NCI-H2227 treated with DMSO at 0.1 percent for 48 hours (cell line): Measurements from ENCODE around the gene ASXL2.
"Not testable (repeated sequence)": the region's sequence is repeated elsewhere in the genome, so short reads cannot be mapped to it uniquely, and the experiment has no call there.

ENCODE experiments used
- DNase-seq: peaks from one replicate; lab custom pipeline; 2025; lab: John Stamatoyannopoulos, UW

The ASXL2 gene

DNA sequence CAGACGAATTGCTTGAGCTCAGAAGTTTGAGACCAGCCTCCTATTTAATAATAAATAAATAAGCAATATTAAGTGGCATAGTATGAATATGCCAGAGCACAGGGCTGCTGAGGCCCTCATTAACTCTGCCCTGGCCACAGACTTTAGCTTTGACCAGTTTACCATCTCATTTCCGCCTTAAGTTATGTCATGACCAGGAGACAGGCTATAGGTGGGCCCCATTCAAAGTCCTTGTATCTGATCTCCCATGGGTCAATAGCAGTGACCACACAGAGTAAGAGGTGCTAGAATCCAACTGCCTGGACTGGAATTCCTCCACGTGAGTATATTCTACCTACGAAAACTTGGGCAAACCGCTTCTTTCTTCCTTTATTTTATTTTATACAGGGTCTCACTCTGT lies 13.4 kb upstream of the ASXL2 start:
- no peak for DNase-seq

DNA sequence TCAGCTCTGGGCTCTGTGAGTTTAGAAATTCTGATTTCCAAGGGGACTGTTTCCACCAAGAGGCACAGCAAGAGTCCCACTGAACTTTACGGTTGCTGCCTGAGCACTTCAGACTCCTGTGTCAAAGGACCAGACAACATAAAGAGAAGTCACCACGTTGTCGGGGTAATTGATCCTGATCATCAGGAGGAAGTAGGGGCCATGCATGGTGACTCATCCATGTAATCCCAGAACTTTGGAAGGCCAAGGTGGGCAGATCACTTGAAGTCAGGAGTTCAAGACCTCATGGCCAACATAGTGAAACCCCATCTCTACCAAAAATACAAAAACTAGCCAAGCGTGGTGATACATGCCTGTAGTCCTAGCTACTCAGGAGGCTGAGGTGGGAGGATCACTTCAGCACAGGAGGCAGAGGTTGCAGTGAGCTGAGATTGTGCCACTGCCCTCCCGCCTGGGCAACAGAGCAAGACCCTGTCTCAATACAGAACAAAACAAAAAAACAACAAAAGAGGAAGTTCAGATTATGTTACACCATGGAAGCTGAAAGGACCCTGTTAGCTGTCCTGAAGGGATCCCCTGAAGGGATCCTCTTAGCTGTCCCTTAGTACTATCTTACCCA lies 9.4 kb upstream of the ASXL2 start:
- DNase-seq, result no peak

DNA sequence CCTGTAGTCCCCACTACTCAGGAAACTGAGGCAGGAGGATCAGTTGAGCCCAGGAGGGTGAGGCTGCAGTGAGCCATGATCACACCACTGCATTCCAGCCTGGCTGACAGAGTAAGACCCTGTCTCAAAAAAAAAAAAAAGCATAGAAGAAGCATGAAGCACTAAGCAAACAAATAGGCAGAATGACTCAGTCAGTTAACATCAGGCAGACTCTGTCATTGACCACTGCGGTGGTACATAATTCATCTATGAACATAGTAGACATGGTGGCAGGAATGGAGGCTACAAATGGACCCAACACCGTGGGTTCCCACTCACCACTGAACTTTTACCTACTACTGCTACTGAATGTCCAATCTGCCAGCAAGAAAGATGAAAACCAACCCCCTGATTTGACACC lies 7.6 kb upstream of the ASXL2 start:
- no peak for DNase-seq

DNA sequence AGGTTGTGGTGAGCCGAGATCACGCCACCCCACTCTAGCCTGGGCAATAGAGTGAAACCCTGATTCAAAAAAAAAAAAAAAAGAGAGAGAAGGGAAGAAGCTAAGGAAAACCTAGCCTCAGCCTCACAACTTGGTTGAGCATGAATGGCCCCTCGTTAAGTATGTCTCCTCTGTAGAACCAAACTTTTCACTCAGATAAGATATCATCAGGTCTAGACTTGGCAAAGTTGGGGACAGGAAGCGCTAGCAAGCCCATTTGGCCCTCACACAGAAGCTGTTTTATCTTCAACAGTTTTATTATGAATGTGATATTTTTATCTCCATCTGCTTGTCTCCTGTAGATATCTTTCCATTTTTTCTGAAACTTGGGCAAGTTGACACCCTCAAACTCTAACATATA lies 3.5 kb upstream of the ASXL2 start:
- DNase-seq, result no peak

DNA sequence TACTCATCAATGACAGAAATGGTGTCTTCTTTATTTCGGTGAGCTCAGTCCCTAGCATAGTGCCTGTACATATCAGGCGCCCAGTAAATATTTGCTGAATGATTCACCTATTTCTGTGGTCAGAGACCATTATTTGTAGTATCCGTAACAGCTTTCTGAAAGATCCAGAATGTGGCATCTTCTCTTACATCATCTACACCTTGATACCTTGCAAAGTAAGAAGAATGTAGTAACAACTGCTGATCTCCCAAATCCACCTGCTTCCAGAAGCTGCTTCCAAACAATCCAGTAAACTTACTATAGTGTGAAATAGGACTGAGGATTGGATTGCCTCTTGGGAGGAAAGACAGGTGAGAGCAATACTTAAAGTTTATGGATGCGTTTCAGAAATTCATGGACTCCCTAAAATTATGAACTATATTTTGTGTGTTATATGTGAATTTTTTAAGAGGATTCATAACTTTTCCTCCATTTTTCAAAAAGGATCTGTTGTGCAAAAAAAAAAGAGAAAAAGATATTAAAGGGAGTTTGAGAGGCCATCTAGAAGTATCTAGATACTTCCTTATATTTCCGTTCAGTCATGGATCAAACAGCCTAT lies 945 bp upstream of the ASXL2 start:
- DNase-seq, result no peak

DNA sequence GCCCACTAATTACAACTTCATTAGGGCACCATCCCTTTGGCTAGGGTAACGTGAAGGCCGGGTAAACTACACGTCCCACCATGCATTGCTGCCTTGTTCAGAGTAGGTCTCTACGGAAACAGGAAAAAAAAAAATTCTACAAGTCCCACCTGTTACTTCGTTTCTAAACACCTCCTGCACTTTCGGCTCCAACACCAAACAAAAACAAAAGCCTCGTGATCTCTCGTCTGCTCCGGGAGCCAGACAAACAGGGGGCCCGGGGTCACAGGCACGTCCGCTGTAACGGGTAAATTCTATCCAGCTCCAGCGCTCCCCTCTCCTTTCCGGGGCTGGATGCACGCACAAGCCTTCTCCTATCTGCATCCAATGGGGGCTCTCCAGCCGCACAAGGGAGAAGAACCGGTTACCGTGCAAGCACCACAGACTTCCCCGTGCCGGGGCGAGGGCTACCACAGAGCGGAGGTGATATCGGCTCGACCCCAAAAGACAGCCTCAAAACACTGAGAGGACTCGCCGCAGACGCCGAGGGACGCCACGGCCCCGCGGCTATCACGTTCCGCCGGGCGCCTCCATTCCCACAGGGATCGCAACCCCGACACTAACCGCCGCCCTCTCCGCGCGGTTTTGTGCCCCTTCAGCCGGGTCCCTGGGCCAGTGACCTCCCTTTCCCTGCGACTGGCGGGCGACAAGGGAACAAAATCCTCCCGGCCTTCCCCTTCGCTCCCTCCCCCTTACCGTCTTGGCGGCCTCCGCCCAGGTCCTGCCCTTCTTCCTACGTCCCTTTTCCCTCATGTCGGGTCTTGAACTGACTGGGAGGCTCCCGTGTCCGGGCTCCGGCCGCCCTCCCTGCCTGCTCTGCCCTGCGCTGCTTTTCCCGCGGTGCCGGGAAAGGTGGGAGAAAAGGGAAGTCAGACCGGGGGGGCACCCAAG lies 591 bp downstream of the ASXL2 start:
- peak; percentile 33 for DNase-seq

DNA sequence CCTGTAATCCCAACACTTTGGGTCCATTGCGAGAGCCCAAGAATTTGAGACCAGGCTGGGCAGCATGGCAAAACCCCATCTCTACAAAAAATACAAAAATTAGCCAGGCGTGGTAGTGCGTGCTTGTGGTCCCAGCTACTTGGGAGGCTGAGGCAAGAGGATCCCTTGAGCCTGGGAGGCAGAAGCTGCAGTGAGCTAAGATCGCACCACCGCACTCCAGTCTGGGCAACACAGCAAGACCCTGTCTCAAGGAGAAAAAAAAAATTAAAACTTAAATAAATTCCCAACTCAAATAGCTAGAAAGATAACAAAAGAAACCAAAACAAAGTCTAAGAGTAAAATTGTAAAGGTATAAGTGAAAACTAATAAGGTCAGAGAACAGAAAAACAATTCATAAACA lies 6.2 kb downstream of the ASXL2 start:
- DNase-seq, result no peak

DNA sequence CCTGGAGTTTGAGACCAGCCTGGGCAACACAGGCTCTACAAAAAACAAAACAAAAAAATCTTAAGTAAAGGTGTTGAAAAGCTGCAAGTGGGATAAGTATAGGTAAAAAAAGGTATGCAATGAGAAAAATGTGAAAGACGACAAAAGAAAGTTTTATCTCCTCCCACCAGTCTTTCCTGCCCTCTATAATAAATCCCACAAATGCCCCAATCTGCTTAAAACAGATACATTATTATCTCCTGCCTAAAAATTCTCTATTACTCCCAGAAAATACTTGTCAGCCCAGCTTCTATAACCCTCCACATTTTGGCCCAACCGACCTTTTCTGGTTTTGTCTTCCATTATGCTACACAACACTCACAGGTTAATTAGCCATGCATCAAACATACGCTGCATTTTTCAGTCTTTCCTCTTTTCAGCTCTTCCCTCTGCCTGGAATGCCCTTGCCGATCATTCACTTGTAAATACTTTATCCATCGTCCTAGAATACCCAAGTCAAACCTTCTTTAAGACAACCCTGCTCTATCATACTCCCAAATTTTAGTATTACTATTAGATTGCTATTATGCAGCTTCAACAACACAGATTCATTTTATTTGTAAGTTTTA lies 10.8 kb downstream of the ASXL2 start:
- DNase-seq, result no peak

DNA sequence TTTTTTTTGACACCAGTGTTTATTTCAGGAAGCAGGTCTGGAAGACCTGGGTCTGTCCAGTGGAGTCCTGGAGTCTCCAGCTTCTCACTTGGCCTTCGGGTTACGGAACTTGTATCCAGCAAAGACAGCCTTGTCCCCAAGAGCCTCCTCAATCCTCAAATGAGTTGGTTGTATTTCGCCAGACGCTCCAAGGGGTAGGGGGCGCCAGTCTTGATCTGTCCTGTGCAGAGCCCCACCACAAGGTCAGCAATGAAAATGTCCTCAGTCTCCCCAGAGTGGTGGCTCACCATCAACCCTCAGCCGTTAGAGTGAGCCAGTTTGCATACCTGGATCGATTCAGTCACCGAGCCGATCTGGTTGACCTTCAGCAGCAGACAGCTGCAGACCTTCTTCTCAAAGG lies 21.9 kb downstream of the ASXL2 start:
- DNase-seq, result no peak

DNA sequence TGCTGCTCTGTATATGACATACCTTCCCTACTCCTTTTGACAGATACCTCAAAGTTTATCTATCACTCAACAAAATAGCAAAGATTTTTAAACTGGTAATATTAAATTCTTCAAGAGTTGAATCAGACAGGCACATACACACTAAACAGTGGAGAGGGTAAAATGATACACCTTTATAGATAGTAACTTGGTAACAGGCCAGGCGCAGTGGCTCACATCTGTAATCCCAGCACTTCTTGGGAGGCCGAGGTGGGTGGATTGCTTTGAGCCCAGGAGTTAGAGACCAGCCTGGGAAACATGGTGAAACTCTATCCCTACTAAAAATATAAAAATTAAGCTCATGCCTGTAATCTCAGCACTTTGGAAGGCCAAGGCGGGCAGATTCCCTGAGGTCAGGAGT lies 23.2 kb downstream of the ASXL2 start:
- no peak for DNase-seq

DNA sequence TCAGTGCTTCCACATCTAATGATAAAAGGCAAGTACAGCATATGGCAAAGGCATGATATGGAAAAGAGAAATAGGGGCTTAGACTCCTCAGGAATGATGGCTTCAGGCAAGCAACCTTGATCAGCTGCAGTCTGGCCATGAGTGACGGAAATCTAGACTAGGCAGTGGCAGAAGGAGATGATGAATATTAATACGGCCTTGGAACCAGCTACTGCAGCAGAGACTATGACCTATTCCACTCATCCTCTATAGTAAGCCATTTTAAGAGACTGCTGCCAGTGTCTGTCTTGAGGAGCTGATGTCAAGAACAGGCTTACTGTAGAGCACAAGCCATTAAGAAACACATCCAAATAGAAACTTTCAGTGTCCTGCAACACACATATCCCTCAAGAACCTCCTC lies 23.7 kb downstream of the ASXL2 start:
- DNase-seq, result no peak

DNA sequence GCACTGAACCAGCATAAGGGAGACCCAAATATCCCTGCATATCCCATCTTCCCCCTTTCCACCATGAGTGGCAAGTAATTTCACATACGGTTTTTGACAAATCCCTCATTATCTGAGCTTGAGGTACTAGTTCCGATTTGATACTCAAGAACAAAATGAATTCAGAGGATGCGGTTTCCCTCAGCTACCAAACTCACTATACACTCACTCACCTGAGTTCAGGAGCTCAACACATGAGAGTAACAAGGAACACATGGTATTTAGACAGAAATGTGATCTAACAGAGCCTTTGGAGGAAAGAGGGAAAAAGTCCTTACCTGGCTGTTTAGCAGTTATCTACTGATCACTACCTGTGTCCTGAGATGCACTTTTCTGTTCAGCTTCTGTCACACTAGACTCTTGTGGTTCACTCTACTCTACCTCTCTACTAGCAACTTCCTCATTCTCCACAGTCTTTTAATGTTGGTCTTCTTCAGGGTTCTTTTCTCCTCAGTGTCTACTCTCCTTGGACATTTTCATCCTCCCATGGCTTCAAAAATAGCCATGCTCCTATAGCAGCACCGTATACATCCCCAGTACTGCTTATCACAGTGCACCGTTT lies 25.1 kb downstream of the ASXL2 start:
- DNase-seq, result no peak

DNA sequence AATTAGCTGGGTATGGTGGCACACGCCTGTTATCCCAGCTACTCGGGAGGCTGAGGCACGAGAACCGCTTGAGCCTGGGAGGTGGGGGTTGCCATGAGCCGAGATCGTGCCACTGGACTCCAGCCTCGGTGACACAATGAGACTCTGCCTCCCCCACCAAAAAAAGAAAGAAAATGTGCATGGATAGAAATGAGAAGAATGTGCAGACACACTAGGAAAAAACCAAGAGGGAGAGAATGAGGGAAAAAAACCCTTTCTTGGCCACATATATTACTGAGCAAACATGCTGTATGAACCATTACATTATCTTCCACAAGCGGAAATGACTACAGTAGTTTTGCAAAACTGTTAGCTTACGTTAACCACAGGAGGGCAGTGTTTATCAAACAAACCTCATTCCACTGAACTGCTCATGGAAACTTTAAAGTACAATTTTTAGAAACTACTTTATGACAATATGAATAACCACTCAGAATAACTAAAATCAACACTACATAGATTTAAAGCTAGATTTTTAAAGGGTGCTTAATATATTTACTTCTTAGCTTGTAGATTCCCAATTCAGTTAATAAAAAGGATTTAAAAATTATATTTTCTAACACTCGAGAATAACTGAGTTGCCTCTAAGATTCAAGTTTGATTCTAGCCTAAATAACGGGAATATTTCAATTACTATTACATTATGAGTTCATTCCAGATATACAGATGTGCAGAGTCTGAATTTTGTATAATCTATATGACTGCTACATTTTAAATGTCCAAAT lies 26.4 kb downstream of the ASXL2 start:
- DNase-seq, result peak; percentile 59

DNA sequence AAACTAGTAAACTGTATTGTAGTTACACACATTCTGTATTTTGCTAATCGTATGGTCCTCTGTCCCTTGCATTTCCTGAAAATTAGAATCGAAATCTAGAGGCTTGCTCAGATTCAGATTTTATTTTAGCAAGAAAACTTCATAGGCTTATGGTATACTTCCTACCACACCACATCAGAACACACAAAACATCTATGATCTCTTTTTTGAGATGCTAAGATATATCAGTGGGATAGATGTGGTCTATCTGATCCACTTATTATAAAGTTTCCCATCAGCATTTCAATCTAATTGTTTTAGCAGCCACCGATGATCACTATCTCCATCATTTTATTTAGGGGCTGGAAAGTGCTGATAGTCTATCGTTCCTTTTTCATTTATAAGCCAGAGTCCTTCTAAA lies 27.9 kb downstream of the ASXL2 start:
- DNase-seq, result not testable (repeated sequence)

DNA sequence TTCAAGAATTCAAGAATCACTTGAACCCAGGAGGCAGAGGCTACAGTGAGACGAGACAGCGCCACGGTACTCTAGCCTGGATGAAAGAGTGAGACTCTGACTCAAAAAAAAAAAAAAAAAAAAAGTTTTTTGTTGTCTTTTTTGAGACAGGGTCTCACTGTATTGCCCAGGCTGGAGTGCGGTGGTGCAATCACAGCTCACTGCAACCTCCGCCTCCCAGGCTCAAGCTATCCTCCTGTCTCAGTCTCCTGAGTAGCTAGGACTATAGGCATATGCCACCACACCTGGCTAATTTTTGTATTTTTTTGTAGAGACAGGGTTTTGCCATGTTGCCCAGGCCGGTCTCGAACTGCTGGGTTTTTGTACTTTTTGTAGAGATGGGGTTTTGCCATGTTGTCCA lies 28.9 kb downstream of the ASXL2 start:
- not testable (repeated sequence) for DNase-seq

DNA sequence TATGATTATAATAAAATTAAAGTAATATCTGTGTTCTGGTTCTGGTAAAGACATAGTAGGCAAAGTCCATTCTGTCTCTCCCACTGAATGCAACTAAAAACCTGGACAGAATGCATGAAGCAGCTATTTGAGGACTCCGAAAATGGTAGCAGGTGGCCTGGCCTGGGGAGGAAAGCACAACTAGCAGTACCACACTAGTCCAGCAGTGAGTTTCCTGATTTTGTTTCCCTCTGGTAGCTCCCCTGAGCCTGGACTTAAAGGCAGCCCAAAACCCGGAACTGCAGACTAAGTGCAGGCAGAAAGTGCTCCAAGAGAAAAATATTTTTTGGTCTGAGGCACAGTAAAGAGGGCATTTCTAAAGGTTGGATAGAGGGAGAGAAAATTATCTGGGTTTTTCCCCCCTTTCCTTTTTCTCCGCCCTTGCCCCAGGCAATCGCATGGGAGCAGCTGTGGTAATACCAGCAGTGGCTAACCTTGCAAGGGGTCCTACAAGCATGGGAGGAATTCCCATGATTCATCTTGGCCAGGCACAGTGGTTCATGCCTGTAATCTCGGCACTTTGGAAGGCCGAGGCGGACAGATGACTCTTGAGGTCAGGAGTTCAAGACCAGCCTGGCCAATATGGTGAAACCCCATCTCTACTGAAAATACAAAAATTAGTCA lies 32.3 kb downstream of the ASXL2 start:
- no peak for DNase-seq

DNA sequence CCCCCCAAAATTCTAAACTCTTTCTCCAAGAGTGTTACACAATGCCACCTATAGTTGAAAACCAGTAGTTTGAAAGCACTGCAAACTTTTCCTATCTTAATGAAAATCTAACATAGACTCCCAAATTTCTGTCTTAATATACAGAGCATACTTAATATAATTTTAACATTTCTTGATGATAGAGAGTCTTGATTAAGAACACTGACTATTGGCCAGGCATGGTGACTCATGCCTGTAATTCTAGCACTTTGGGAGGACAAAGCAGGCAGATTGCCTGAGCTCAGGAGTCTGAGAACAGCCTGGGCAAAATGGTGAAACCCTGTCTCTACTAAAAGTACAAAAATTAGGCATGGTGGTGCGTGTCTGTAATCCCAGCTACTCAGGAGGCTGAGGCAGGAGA lies 34.2 kb downstream of the ASXL2 start:
- no peak for DNase-seq

DNA sequence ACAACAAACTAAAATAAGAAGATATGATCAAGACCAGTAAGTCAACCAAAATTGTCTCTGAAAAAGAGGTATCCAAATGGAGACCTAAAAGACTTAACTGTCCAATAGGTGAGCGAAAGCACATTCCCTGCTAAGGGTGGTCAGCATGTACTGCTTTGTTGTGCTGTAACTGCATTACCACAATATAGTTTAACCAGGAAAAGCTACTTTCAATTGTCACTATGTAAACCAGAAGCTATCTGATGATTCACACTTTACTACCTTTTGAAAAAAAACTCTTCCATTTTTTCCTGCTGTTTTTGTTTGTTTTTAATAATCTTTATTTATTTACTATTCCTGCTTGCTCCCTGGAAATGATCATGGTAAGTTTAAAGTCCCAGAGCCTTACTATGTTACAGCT lies 36.1 kb downstream of the ASXL2 start:
- no peak for DNase-seq

DNA sequence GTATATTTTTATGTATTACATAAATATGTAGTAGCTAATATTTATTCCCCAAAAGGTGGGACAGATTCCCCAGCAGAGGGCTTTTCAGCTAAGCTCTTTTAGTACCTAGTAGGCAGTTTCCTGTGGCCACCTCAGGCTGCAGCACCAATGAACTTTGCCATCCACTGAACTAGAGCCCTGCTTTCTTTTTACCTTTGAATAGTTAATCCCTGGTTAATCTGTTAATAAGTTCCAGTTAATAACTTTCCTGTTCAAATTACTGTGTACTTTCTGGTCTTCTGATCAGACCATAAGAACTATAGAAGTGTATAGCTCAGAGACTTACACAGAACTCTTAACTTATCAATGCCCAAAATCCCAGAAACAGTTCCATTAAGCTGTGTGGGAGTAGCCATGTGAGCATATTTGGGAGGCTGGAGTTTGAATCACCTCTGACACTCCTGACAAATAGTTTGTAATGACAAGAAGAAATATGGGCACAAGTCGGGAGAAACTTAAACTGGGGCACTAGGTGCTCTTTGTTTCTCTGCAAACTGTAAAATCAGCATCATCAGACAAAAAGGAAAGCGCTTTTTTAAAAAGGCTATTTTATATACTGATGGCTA lies 40.0 kb downstream of the ASXL2 start:
- no peak for DNase-seq

DNA sequence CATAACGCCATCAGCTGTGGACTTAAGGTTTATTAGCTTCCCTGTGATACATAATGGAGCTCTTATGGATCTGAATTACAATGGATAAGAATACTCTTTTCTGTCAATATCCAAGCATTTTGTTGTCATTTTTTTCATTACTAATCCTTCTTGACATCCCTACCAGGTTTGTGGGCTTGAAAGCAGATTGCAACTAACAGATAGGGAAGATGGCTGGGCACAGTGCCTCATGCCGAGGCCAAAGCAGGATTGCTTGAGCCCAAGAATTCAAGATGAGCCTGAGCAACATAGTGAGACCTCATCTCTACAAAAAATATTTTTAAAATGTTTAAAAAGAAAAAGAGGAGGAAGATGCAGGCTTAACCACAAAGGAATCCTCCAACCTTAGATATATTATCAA lies 42.4 kb downstream of the ASXL2 start:
- DNase-seq, result no peak

DNA sequence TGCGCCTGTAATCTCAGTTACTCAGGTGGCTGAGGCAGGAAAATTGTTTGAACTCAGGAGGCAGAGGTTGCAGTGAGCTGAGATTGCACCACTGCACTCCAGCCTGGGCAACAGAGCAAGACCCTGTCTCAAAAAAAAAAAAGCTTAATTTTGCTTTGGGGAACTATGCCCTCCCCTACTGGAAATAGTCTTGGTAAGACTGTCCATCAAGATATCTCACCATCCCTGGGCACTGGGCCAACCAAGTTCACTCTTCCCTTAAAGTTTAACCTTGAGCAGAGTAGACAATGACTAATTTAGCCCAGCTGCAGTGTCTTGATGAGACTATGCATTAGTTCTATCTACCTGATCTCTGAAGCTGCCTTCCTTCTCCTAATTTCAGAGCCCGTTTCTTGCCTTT lies 44.7 kb downstream of the ASXL2 start:
- DNase-seq, result no peak
